ENCODE data around the gene MTMR12. TPM values are rescaled to one million over a fixed set of nuclear protein-coding genes. Genes with fewer than 3 reads are reported as not detected.

Gene MTMR12
- total RNA-seq, 3 donors from 2014 or later: 19.3 to 43.8 (median 20.7) TPM

DNA sequence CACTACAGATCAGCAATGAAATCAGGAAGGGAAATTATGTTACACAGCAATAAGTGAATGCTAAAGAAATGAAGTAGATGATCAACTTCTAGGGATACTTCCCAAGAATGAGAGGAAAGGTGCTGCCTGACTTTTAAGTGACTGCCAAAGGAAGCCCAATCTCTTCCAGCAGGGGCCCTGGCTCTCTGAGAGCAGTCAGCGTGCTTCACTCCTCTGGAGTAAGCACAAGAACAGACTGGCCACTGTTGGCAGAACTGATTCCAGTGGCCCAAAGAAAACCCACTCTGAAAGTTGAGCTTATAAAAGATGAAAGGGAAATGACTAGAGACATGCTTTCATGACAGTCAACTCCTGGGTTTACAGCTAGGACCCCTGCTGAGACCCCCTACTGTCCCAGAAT is 41.8 kb downstream of the MTMR12 start:
- H3K36me3 ChIP-seq (ENCODE audit: low read depth): no peaks in the 10 kb centered on the region
- TF ChIP-seq, protein P1, sequence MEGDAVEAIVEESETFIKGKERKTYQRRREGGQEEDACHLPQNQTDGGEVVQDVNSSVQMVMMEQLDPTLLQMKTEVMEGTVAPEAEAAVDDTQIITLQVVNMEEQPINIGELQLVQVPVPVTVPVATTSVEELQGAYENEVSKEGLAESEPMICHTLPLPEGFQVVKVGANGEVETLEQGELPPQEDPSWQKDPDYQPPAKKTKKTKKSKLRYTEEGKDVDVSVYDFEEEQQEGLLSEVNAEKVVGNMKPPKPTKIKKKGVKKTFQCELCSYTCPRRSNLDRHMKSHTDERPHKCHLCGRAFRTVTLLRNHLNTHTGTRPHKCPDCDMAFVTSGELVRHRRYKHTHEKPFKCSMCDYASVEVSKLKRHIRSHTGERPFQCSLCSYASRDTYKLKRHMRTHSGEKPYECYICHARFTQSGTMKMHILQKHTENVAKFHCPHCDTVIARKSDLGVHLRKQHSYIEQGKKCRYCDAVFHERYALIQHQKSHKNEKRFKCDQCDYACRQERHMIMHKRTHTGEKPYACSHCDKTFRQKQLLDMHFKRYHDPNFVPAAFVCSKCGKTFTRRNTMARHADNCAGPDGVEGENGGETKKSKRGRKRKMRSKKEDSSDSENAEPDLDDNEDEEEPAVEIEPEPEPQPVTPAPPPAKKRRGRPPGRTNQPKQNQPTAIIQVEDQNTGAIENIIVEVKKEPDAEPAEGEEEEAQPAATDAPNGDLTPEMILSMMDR (IDR thresholded peaks at IDR 0.05): no peak
- ATAC-seq: no peak
- H3K4me1 ChIP-seq (ENCODE audit: low read depth): no peaks in the 10 kb centered on the region
- intact Hi-C loops (cut with DNase I, micrococcal nuclease): no loop called here
- no peak overlapping the region for H3K4me3 ChIP-seq
- H3K9me3 ChIP-seq: no peaks in the 10 kb centered on the region
- no peak for DNase-seq

- no peak for ATAC-seq
- TF ChIP-seq, protein P1 (IDR thresholded peaks at IDR 0.05): no peak
- H3K9me3 ChIP-seq: no peaks in the 10 kb centered on the region
- no peak overlapping the region for H3K4me3 ChIP-seq
- no peak for DNase-seq
- H3K36me3 ChIP-seq (ENCODE audit: low read depth): no peaks in the 10 kb centered on the region
- intact Hi-C loops (cut with DNase I, micrococcal nuclease): no loop called here
- H3K4me1 ChIP-seq (ENCODE audit: low read depth): no peaks in the 10 kb centered on the region
Measured at GRCh38 chr5:32270178-32270577, 42.6 kb downstream of the MTMR12 start.

GRCh38 chr5:32265902-32266301 is 46.8 kb downstream of the MTMR12 start:
- TF ChIP-seq, protein P1 (IDR thresholded peaks at IDR 0.05): no peak
- no peak overlapping the region for H3K4me3 ChIP-seq
- H3K36me3 ChIP-seq (ENCODE audit: low read depth): no peaks in the 10 kb centered on the region
- no peaks in the 10 kb centered on the region for H3K9me3 ChIP-seq
- DNase-seq (no peak), ATAC-seq (no peak)
- H3K4me1 ChIP-seq (ENCODE audit: low read depth): no peaks in the 10 kb centered on the region
- intact Hi-C loops (cut with DNase I, micrococcal nuclease): no loop called here

DNA sequence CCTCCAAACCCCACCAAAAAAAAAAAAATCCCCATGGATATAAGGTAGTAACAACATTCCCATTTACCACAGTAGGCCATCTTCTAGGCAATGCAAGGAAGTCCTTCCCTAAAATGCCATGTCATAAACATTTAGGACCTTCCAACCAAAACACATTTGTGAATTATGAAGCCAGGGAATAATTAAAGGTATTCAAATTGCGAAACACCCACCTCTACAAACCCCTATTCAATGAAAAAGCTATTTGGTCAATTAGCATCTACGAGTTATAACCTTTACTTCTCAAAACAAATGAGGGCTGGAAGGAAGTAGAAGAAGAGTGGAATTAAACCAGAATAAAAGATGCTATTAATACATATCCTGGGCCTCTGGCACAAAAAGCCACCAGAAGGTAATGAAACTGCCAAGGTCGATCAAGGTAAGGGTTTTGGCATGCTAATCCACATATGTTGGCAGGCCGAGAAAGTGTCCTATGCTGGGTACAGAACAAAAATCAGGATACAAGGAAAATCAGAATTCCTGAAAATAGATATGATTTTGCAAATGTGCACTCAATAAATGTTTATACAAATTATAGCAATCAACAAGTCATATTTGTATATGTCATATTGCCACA is 47.7 kb downstream of the MTMR12 start:
- Histone ChIP-seq H3K9me3 (no peaks in the 10 kb centered on the region), H3K4me1 (ENCODE audit: low read depth) (no peaks in the 10 kb centered on the region), H3K4me3 (no peak overlapping the region), H3K36me3 (ENCODE audit: low read depth) (no peaks in the 10 kb centered on the region)
- ATAC-seq (no peak), DNase-seq (no peak)
- intact Hi-C loops (cut with DNase I, micrococcal nuclease): no loop called here
- TF ChIP-seq, protein P1 (IDR thresholded peaks at IDR 0.05): no peak

GRCh38 chr5:32263684-32264083 is 49.1 kb downstream of the MTMR12 start:
- H3K9me3 ChIP-seq: no peaks in the 10 kb centered on the region
- H3K36me3 ChIP-seq (ENCODE audit: low read depth): no peaks in the 10 kb centered on the region
- no peaks in the 10 kb centered on the region for H3K4me1 ChIP-seq (ENCODE audit: low read depth)
- ATAC-seq (no peak), DNase-seq (no peak)
- no peak overlapping the region for H3K4me3 ChIP-seq
- TF ChIP-seq, protein P1 (IDR thresholded peaks at IDR 0.05): no peak
- intact Hi-C loops (cut with DNase I, micrococcal nuclease): no loop called here

GRCh38 chr5:32261198-32261597 is 51.5 kb downstream of the MTMR12 start:
- intact Hi-C loops (cut with DNase I, micrococcal nuclease): no loop called here
- Histone ChIP-seq H3K9me3 (no peaks in the 10 kb centered on the region), H3K4me1 (ENCODE audit: low read depth) (no peaks in the 10 kb centered on the region), H3K36me3 (ENCODE audit: low read depth) (no peaks in the 10 kb centered on the region), H3K4me3 (no peak overlapping the region)
- ATAC-seq (peak; percentile 31), DNase-seq (no peak)
- TF ChIP-seq, protein P1 (IDR thresholded peaks at IDR 0.05): no peak
